ENCODE measurements around the gene WNT3A. TPM values are rescaled to one million over a fixed set of nuclear protein-coding genes. Genes with fewer than 3 reads are reported as not detected.

Gene WNT3A
- total and polyA plus RNA-seq, 2 of the 4 experiments (the other 2 are of a cell fraction), result not detected

DNA sequence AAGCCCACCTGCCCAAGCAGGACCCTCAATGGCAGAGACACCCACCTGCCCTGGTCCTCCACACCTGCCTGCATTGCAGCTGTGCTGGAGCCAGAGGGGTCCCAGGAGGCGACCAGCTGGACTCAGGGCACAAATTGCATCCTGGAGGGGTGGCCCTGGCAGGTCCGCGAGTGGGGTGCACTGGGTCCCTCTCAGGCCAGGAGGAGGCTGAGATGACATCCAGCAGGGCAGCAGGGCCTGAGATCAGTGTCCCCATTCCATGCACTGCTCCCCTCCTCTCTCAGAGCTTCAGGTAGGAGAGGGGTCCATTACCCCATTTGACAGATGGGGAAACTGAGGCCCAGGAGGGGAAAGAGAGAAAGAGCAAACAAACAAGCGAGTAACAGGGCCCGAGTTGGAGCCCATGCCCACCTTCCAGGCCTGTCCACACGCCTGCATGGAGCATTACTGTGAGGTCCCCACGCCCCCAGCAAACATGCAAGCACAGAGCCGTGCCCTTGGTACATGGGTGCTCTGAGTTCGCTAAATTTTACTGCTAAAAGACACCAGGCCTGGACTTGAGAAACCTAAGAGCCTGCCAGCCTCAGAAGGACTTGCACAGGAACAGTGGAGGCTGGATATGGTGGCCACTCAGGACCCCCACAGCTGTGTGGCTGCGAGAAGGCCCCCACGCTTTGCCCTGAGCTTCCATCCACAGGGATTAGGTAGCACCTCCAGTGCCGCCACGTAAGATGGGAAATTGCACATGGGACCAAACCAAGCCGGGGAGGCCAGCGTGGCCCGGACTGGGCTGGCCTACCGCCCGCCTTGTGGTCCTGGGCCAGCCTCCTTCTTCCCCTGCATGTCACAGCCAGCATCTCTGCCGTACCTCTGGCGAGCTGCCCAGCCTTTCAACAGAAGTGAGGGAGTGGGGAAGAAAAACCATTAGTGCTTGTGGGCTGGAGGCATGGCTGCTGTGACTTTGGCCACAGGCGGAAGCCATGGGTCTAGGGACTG is 7.4 kb downstream of the WNT3A start (continued):
- TF ChIP-seq NFE2L2 (IDR thresholded peaks at IDR 0.05; ENCODE audit: low read depth, low read length) (no peak), POLR2A (IDR thresholded peaks at IDR 0.05; ENCODE audit: low read depth, low read length) (no peak), RFX5 (IDR thresholded peaks at IDR 0.05; ENCODE audit: low read depth, low read length) (no peak)
